GM12878 (cell line): ENCODE measurements around the gene KCNAB2.

Source experiments
- ATF3 ChIP-seq: IDR thresholded peaks from 2 replicates; pipeline ENCODE4 v1.6.1; 2011; ENCODE audit warnings: low read depth, mild to moderate bottlenecking, low read length, moderate library complexity, borderline replicate concordance; ENCODE audit errors: extremely low read depth
- CHD1 ChIP-seq: IDR thresholded peaks from 2 replicates; pipeline ENCODE4 v1.6.1; 2012; ENCODE audit warnings: low read depth, low read length, improper control_type of control experiment
- CTCF ChIP-seq, 3 experiments: IDR thresholded peaks in 2 of 3; conservative IDR thresholded peaks in 1 of 3; 2 replicates each; pipeline ENCODE4 v1.5.1; 2011; ENCODE audit warnings: low read depth in 3 of 3, low read length in 3 of 3, mild to moderate bottlenecking in 3 of 3, control low read depth in 2 of 3, moderate library complexity in 2 of 3, inconsistent platforms in 1 of 3, mixed read lengths in 1 of 3; ENCODE audit not compliant: control insufficient read depth in 2 of 3, insufficient read depth in 1 of 3; ENCODE audit errors: extremely low read depth in 1 of 3
- HDGF ChIP-seq: fragments of 450-650 bp; IDR thresholded peaks from 2 replicates; pipeline ENCODE4 v1.6.1; 2016; ENCODE audit warnings: antibody characterized with exemption
- POLR2A ChIP-seq: IDR thresholded peaks from 2 replicates; pipeline ENCODE4 v1.6.1; 2011; ENCODE audit warnings: low read depth, mild to moderate bottlenecking, low read length
- RCOR1 ChIP-seq: conservative IDR thresholded peaks from 2 replicates; pipeline ENCODE4 v1.6.1; 2012; ENCODE audit warnings: low read depth, low read length, improper control_type of control experiment
- SKIL ChIP-seq: fragments of 450-650 bp; IDR thresholded peaks from 2 replicates; pipeline ENCODE4 v1.6.1; 2017; ENCODE audit warnings: mild to moderate bottlenecking, low read depth, inconsistent platforms; ENCODE audit not compliant: poor library complexity, severe bottlenecking
- ZBTB33 ChIP-seq: fragments of 450-650 bp; IDR thresholded peaks from 2 replicates; pipeline ENCODE4 v1.6.1; 2017; ENCODE audit warnings: mild to moderate bottlenecking
- ZNF24 ChIP-seq: fragments of 450-650 bp; IDR thresholded peaks from 2 replicates; pipeline ENCODE4 v1.6.1; 2017; ENCODE audit warnings: antibody characterized with exemption, mild to moderate bottlenecking

GRCh38 chr1:6123816-6124215 lies 78.1 kb downstream of the KCNAB2 start:
- no peak for TF ChIP-seq POLR2A
- no peak for TF ChIP-seq HDGF
- no peak for TF ChIP-seq RCOR1
- TF ChIP-seq CTCF (IDR thresholded peaks at IDR 0.05 in 2 of 3, conservative IDR thresholded peaks at IDR 0.05 in 1 of 3; ENCODE audit: control insufficient read depth in 2 of 3, extremely low read depth in 1 of 3, insufficient read depth in 1 of 3, low read depth in 3 of 3, low read length in 3 of 3), result no peak
- TF ChIP-seq ATF3, result no peak
- TF ChIP-seq ZNF24, result no peak
- TF ChIP-seq SKIL, result no peak
- TF ChIP-seq ZBTB33, result no peak
- TF ChIP-seq CHD1, result no peak
